Left renal cortex interstitium (tissue), 4 donors: ENCODE results near the gene SEZ6. TPM values are rescaled to one million over a fixed set of nuclear protein-coding genes. Genes with fewer than 3 reads are reported as not detected.

Experiments used
- DNase-seq, 4 donors: peaks; one replicate each; pipeline ENCODE4 v3.0.0-alpha.2; 2013; ENCODE audit warnings: low read depth in 4 of 4, low spot score in 2 of 4, missing footprints in 1 of 4
- polyA plus RNA-seq, 4 donors: library from polyadenylated mRNA; unstranded; fragments of 120-200 nt; gene quantifications; one replicate each; pipeline ENCODE4 v1.2.1, GENCODE V29; 2013; ENCODE audit not compliant: insufficient read length in 4 of 4

Gene SEZ6
- polyA plus RNA-seq, 4 donors, result 0.10 to 1.1 (median 0.70) TPM; not detected in 1

DNA sequence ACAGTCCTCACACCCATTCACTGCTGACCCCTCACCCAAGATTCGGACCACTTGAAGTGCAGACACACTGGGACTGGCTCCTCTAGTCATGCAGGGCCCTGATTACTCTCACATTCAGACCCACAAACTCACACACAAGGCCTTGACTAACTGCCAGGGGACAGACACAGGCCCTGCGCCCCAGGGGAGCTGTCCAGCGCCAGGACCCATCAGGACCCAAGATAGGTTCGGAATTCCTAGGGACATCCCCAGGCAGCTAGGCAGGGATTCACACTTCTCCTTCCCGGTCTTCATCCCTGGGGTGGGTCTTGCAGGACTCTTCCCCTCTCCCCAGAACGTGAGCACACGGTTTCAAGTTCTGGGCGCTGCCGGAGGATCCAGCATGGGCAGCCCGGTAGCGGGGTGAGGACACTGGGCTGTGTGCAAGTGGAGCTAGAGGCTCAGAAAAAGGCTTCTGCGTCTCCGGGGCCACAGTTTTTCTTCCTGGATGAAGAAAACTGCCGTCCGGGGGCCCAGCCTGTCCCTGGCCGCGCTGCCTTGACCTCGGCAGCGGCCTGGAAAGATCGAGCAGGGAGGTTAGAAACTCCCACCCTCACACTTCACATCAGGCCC, 1.6 kb downstream of the SEZ6 start:
- DNase-seq, result no peak

DNA sequence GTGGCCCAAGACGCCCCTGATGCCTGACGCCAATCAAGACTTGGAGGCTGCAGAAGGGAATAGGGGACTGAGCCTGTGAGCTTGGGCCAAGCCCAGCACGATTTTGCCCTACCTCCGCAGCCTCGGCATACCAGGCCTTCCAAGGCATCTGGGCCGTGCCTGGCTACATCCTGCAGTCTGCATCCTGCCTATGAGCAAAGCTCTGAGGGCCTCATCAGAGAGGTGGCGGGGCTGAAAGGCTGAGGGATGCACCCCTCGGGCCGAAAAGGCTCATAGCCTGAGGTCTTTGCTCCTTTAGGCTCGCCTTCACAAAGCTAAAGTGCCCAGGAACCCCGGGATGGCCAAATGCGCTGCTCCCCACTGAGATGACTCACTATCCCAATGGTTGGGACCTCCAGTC, 2.5 kb downstream of the SEZ6 start:
- DNase-seq, result no peak

DNA sequence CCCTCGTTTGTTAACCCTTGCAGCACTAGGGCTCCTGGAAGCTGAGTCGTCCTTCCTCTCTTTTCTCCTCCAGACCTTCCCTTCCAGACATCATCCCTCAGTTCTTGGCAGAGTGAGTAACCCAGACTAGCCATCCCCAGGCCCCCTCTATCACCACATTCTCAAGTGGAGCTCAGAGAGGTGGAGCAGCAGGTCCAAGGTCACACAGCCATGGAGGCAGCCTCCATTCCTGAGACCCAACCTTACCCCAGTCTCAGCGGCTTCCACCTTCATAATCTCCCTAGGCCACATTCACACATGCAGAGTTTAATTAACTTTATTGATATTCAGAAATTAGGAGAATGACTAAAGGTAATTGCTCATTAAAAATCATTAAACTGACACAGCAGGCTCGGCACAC, 3.0 kb downstream of the SEZ6 start:
- DNase-seq, result no peak

DNA sequence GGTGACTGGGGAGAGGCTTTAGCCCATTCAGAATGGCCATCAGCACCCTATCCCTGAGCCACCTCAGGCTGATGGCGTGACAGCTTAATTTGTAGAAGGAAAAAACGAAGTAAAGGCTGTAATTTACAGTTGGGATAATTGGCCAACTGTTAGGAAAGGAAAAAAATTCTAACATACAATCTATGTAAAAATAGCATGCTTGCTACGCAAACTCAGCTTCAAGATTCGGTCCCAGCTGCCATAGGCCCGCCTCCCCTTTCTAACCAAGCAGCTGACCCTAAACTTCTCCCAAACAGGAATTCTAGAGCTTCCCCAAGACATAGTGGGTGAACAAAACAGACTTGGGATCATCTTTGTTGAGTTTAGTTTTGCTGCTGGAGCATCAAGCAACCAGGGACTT, 4.9 kb downstream of the SEZ6 start:
- no peak for DNase-seq

DNA sequence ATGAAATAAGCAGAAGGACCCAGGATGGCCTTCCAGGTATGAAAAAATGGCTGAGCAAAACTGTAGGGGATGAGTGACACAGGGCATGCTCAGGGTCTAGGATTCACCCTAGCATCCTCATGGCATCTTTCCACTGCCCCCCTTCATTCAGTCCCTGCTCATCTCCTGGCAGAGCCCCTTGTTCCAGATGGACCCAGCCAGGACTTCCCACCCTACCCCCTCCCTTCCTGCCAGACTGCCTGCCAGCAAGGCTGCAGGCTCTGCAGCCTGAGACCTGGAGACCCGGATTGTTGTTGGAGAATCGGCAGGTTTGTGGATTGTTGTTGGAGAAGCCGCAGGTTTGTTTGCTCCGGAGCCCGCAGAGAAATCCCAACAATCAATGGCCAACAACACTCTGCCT, 6.6 kb downstream of the SEZ6 start:
- DNase-seq, result no peak

DNA sequence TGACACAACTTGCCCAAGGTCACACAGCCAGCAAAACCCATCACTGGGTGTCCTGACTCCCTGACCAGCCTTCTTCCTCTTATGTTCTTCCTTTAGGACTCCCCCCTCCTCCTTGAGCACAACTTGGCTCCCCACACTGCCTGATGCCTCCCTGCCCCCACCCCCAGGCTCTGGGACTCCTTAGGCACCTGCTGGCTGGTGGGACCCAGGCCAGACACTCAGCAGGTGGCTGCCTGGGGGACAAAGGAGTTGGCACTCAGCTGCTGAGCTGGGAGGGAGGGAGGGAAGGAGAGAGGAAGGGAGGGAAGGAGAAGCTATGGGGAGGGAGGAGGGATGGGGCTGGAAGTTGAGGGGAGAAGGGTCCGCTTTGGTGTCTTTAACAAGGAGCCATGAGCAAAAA, 8.0 kb downstream of the SEZ6 start:
- DNase-seq, result no peak

DNA sequence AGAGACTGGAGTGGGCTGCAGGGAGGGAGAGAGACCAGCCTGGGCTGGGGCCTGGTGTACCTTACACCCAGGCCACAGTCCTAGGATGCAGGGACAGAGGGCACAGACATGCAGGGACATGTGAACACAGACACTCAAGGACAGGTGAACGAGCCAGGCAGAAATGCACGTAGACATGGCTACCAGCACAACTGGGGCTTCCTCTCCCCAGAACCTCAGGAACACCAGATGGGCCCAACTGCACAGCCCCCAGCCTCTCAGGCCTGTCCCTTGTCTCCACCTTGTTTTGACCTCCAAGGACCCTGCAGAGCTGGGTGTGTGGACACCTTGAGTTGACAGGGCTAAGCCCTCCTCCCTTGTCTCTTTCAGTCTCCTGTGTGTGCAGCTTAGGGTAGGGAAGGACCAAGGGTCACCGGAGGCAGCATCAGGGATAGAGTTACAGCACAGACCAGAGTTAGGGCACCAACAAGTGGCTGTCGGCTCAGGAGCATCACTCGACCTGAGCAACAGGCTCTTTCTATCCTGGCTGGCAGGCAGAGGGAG, 9.2 kb downstream of the SEZ6 start:
- no peak for DNase-seq

DNA sequence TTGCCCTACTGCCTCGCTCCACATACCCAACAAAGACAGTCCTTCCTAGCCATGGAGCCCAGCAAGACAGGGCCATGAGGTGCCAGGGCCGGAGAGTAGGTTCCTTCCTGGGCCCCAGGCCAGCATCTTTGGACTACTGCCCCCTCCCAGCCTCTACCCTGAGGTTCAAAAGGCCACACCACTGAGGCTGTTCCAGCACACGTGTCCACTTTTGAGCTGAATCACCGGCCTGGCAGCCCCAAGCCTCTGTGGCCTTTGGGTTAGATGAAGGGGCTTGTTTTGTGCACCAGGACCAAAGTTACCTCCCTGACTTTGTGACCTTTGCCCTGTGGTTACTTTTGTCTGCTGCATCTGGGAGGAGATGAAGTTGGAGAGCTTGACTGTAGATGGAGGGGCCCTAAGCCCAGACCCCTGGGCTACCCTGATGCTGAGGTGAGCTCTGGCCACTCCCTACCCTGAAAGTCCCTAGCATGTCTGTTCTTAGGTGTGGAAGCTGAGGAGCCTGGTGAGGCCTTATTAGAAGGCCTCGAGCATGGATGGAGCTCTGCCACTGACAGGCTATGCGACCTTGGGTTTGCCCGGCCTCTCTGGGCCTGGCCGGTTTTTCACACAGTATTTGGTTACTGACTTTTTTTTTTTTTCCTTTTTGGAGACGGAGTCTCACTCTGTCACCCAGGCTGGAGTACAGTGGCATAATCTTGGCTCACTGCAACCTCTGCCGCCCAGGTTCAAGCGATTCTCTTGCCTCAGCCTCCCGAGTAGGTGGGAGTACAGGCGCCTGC, 12.0 kb downstream of the SEZ6 start:
- no peak for DNase-seq

DNA sequence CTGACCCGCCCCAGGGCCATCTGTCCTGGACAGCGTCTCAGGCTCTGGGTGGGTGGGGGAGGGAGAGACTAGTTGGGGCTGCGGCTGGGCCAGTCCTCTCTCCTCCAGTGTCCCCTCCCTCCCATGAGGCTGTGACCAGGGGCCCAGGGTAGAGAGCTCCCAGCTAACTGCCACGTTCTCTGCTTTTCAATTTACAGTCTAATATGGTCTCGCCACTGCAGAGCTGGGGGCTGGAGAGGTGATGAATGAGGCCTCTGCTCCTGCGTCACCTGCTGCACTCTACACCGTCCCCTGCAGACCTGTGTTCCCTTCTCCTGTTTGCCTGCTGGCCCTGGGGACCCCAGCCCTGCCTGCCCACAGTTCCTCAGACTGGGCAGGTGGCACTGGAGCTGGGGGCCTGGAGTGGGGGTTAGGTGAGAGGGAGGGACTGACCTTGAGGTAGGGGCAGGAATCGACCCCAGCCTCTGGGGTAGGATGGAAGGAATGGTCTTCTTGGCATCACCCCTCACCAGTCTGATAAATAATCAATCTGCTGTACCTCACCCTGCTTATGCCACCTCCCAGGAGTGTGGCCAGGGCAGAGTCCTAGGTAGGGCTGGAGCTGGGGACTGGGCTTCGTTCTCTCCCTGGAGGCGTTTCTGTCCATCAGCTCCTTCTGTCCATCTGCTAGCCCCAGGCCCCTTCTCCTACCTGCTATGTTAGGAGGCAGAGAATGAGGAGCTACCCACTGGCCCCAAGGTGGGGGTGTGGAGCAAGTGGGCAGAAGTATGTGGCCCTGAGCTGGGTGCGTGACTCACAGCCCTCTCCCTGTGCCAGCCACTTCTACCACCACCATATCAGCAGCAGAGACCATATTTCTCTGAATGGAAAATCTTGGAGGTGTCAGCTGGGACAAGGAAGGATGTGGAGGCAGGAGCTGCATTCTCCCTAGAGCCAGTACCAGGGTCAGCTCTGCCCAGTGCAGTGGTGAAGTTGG, 12.9 kb downstream of the SEZ6 start:
- DNase-seq, result no peak

DNA sequence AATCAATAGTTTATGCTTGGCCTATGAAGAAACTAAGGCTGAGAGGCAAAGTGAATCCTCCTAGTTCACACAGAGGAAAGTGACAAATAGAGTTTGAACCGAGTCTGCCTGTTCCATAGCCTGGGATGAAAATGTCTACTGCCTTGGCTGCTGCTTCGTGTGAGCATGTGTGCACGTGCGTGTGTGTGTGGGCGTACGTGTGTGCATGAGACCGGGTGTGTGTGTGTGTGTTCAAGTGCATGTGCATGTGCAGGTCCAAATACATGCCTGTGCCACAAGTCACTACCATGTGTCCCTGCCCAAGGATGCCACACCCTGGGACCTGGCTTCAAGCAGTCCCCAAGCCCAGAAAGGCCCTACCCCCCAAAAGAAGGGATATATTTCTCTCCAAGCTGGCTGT, 13.6 kb downstream of the SEZ6 start:
- DNase-seq, result no peak

DNA sequence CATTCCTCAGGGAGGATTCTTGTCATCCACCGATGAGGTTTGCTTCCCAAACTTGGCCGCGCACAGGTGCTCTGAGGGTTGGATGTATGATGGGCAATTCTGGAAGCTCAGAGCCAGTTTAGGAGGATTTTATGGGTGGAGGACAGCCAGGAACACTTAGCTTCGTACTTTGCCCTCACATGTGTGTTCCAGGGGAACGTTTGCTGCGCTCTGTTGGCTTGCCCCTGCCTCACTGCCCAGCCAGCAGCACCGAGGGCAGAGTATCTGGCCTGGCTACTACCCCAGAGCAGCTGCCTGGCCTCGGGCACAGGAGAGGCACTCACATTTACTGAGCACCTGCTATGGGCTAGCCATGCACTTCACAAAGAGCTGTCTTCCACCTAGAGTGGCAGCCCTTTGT, 14.1 kb downstream of the SEZ6 start:
- DNase-seq, result no peak

DNA sequence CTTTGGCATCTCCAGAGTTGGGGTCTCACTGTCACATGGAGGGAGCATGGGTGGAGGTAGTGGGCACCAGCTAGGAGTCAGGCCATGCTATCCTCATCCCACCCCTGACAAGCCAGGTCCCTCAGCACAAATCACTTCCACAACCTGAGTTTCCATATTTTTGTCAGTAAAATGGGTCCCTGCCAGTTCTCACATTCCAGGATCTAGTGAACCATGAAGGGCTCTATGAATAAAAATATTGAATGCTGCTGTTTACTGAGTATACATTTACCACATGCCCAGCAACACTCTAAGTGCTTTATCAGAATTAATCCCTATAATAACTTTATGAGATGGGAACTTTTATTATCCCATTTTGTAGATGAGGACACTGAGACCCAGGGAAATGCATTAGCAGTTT, 16.8 kb downstream of the SEZ6 start:
- DNase-seq, result no peak

DNA sequence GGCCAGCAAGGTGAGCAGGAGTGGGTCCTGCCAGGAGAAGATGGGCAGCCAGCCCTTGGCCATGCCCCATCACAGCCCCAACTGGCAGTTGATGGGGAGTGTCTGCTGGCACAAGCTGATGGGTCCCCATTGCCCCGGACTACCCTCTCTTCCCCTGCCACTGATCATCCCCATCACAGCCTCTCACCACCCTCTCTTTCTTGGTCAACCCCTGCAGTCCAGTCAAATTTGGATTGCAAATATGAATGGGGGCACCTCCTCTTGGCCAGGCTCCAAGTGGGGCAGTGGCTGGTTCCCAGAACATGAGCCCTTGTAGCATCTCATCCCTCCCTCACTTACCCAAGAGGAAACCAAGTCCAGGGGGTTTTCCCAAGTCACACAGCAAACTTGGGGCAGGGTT, 17.4 kb downstream of the SEZ6 start:
- no peak for DNase-seq

DNA sequence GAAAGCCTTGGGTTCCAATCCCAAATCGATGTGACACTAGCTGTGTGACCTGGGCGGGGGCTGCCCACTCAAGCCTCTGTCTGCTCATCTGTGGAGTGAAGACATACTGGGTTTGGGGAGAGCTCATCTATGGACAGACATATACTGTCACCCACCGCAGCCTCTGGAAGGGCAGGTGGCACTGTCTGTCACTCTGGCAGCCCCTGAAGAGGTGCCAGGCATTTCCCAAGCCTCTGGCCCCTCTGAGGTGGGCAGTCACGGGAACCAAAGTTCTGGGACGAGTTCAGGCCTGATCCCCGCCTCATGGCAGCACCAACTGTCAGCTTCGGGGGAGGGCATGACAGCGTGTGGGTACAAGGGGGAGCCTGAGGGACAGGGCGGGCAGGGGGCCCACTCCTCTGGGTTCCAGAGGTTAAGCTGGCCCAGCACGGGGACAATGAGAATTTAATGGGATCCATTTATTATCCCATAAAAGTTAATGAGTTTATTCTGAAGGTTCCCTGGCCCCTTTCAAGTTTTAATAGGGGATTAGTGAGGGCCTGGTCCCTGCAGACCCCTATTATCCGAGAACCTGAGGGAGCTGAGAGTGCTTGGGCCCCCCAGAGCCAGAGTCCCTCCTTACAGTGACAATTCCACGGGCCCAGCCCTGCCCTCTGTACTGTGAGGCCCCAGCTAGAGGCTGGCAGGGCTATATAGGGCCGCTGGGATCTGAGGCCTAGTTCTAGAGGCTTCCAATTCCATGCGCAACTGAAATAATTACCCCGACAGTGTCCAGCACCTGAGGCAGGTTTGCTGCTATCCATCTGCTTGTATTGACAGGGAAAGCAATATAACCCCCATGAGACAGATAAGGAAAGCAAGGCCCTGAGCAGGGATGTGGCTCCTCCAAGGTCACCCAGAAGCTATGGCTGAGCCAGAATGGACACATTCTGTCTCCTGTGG, 18.8 kb downstream of the SEZ6 start:
- no peak for DNase-seq

DNA sequence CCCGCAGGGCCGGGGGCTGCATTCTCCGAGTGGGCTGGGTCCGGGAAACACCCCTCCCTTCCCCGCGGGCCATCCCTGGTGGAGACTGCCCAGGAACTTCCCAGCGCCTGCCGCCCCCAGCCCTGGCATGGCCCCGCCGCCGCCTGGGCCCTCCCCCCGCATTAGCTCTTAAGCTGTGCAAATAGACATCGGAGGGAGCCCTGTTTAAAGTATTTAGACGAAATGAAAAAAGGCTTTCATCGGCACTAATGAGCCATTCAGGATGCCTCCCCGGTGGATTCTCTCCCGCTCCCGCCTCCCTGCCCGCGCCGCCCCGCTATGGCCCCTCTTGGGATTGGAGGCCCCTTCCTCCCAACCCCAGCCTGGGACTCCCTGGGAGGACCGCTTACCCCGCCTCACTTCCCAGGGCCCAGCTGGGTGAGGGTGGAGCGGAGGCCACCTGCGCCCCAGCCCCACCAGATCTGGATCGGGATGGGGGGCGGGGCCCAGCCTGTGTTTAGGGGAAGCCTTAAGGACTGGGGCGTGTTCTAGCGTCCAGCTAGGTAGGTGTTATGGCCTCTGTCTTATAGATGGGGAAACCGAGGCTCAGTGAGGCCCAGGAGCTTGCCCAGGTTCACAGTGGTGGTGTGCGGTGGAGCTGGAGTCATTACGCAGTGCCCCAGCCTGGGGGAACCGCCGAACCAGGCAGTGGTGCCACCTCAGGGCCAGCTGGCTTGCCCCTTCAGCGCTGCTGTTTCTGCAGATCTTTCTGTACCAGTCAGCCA, 19.7 kb downstream of the SEZ6 start:
- no peak for DNase-seq

DNA sequence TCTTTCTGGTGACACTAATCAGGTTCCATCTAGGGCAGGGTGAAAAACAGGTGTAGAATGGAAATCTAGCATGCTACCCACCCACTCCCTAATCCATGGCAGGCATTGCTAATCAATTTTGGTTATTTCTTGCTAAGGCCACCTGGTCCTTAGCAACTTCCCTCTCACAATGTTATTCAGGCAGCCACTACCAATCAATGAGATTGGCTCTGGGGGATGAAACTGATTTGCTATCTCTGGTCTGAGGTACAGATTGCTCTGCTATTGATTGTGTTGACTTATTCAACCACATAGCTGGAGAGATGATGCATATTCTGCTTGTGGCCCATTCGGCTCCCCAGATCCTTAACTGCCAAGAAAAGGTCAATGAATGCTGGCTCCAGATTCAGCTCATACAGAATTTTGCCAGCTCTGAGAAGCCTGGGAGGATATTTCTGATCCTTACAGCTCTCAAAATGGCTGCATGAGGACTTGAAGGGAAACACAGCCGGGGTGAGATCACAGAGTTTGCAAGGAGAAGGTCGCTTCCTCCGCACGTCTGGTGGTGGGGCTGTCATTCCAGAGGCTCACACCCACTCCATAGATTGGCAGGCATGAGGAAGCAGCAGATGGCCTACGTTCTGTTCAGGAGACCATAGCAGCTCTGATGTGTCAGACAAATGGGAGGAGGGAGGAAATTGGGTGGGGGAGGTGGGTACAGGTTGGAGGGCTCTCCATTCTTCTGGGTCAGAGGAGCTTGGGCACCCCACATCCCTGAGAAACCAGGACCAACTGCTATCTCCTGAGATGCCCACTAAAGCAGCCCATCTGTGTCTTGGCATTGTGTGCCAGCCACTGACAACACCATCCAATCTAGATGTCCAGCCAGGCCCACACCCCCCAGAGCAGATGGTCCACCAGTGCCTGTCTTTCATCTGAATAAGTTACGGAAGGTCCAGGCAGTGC, 22.3 kb downstream of the SEZ6 start:
- DNase-seq, result no peak

DNA sequence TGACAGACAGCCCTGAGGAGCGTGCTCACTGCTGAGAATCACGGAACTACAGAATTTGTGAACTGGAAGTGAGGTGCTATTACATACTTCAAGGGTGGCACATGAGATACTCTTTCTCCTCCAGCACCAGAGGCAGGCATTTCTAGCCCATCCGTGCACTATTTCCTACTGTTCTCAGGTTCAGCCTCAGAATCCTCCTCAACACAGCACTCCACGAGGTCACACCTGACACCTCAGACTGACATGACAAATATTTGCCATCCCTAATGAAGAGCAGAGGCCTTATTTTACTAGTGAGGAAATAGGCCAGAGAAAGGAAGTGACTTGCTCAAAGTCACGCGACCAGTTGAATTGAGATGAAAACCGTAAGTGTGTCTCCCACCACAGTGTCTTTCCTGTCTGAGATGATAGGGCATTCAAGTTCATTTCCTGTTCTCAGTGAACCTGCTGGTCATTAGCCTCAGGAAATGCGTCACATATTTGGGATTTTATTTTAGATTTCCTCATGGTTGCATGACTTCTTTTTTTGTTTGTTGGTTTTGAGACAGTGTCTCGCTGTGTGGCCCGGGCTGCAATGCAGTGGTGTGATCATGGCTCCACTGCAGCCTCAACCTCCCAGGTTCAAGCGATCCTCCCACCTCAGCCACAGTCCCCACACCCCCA, 23.6 kb downstream of the SEZ6 start:
- no peak for DNase-seq
